Mammary epithelial cell (primary cell): ENCODE data around the gene HSD17B4.
A peak's percentile ranks its signal among the peaks of the same experiment; 100 is the strongest.

Experiments
- EZH2 ChIP-seq: IDR thresholded peaks from 2 replicates; pipeline ENCODE4 v1.6.1; 2012; ENCODE audit warnings: low read length, inconsistent platforms, borderline replicate concordance
- TF ChIP-seq, protein P1 (sequence below), 2 donors: IDR thresholded peaks in 1 of 2; conservative IDR thresholded peaks in 1 of 2; 2 replicates each; pipeline ENCODE4 v1.5.1; 2011 to 2012; ENCODE audit warnings: inconsistent platforms in 2 of 2, low read length in 2 of 2, mild to moderate bottlenecking in 2 of 2, control low read depth in 1 of 2, low read depth in 1 of 2; ENCODE audit not compliant: insufficient read depth in 1 of 2; ENCODE audit errors: extremely low read depth in 1 of 2

DNA sequence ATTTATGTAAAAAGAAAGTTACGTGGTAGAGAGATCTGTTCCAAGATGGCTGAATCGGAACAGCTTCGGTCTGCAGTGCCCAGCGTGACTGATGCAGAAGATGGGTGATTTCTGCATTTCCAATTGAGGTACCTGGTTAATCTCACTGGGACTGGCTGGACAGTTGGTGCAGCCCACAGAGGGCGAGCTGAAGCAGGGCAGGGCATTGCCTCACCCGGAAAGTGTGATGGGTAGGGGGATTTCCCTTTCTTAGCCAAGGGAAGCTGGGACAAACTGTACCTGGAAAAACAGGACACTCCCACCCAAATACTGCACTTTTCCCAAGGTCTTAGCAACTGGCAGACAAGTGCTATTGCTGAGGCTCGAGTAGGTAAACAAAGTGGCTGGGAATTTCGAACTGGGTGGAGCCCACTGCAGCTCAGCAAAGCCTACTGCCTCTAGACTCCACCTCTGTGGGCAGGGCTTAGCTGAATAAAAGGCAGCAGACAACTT, 13.1 kb upstream of the HSD17B4 start:
- TF ChIP-seq EZH2 = no peak
- TF ChIP-seq, protein P1, sequence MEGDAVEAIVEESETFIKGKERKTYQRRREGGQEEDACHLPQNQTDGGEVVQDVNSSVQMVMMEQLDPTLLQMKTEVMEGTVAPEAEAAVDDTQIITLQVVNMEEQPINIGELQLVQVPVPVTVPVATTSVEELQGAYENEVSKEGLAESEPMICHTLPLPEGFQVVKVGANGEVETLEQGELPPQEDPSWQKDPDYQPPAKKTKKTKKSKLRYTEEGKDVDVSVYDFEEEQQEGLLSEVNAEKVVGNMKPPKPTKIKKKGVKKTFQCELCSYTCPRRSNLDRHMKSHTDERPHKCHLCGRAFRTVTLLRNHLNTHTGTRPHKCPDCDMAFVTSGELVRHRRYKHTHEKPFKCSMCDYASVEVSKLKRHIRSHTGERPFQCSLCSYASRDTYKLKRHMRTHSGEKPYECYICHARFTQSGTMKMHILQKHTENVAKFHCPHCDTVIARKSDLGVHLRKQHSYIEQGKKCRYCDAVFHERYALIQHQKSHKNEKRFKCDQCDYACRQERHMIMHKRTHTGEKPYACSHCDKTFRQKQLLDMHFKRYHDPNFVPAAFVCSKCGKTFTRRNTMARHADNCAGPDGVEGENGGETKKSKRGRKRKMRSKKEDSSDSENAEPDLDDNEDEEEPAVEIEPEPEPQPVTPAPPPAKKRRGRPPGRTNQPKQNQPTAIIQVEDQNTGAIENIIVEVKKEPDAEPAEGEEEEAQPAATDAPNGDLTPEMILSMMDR (conservative IDR thresholded peaks at IDR 0.05 in 1 of 2, IDR thresholded peaks at IDR 0.05 in 1 of 2; ENCODE audit: extremely low read depth in 1 of 2, insufficient read depth in 1 of 2, low read depth in 1 of 2, low read length in 2 of 2) = peak in 1 of 2 donors; percentile 10
